Omental fat pad (tissue), 4 donors: ENCODE measurements around the gene ANTXRL. TPM values are rescaled to one million over a fixed set of nuclear protein-coding genes. Genes with fewer than 3 reads are reported as not detected.
"Not testable (repeated sequence)": the region's sequence is repeated elsewhere in the genome, so short reads cannot be mapped to it uniquely, and the experiment has no call there.

Experiments
- ATAC-seq: fragments of 150-250 bp; one replicate; pipeline ENCODE4 v1.9.1; 2016; ENCODE audit warnings: mild to moderate bottlenecking, moderate library complexity; ENCODE audit not compliant: low FRiP score
- DNase-seq: peaks from one replicate; pipeline ENCODE4 v3.0.0-alpha.2; 2019; ENCODE audit warnings: low spot score
- total RNA-seq, 4 donors: library from RNA; depleted of rRNA; stranded (reverse); fragments of >200 nt; gene quantifications; one replicate each; pipeline ENCODE4 v1.1.0, GENCODE V29; 2016
- TF ChIP-seq, protein P1 (sequence below), 3 donors: fragments of 450-650 bp; IDR thresholded peaks; one replicate each; pipeline ENCODE4 v1.5.1; 2016 to 2017; ENCODE audit warnings: antibody characterized with exemption in 3 of 3, mild to moderate bottlenecking in 3 of 3, moderate library complexity in 2 of 3

ANTXRL gene
- total RNA-seq, 4 donors from 2014 or later = not detected

DNA sequence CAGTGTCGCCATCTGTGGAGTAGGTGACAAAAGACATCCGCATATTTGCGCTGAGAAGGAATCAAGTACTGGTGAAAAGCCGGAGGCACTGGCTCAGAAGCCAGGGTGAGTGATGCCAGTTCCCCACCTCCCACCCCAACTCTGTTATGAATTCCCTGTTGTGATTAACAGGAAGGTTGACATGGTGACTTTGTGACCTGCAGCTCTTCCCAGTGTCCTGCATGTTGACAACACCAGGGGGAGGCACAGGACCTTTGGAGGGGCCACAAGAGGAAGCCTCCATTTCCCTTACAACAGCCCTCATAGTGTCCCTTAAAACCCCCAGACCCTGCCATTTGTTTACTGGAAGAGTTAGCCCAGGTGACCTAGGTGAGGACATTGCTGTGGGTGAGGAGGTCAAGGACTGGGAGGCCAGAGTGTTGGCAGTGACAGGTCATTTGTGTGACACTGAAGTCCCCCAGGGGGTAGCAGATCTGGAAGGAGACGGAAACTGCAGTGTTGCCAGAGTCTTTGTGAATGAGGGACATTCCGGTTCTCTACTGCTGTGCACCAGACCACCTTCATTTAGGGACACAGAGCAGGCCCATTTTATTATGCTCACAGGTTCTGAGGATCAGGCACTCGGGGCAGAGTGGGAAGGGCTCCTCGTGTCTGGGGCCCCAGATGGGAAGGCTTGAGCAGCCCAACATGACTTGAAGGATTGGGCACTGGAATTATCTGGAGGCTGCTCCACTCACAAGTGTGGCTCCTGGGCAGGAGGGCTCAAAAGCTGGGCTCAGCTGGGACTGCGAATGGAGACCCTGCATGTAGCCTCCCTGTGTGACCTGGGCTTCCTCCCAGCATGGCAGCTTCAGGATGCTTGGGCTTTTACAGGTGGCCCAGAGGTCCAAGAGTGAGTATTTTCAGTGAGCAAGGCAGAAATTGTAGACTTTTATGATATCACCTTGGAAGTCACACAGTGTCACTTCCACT, 13.0 kb upstream of the ANTXRL start:
- TF ChIP-seq, protein P1, sequence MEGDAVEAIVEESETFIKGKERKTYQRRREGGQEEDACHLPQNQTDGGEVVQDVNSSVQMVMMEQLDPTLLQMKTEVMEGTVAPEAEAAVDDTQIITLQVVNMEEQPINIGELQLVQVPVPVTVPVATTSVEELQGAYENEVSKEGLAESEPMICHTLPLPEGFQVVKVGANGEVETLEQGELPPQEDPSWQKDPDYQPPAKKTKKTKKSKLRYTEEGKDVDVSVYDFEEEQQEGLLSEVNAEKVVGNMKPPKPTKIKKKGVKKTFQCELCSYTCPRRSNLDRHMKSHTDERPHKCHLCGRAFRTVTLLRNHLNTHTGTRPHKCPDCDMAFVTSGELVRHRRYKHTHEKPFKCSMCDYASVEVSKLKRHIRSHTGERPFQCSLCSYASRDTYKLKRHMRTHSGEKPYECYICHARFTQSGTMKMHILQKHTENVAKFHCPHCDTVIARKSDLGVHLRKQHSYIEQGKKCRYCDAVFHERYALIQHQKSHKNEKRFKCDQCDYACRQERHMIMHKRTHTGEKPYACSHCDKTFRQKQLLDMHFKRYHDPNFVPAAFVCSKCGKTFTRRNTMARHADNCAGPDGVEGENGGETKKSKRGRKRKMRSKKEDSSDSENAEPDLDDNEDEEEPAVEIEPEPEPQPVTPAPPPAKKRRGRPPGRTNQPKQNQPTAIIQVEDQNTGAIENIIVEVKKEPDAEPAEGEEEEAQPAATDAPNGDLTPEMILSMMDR (IDR thresholded peaks at IDR 0.05) = no peak
- DNase-seq = no peak

GRCh38 chr10:46277840-46278239, 9.0 kb upstream of the ANTXRL start:
- ATAC-seq (no peak), DNase-seq (no peak)
- TF ChIP-seq, protein P1 (IDR thresholded peaks at IDR 0.05) = no peak

More for the DNA sequence above, 13.0 kb upstream of the ANTXRL start:
- ATAC-seq = no peak

GRCh38 chr10:46282421-46282831, 4.4 kb upstream of the ANTXRL start:
- ATAC-seq, DNase-seq: not testable (repeated sequence)

DNA sequence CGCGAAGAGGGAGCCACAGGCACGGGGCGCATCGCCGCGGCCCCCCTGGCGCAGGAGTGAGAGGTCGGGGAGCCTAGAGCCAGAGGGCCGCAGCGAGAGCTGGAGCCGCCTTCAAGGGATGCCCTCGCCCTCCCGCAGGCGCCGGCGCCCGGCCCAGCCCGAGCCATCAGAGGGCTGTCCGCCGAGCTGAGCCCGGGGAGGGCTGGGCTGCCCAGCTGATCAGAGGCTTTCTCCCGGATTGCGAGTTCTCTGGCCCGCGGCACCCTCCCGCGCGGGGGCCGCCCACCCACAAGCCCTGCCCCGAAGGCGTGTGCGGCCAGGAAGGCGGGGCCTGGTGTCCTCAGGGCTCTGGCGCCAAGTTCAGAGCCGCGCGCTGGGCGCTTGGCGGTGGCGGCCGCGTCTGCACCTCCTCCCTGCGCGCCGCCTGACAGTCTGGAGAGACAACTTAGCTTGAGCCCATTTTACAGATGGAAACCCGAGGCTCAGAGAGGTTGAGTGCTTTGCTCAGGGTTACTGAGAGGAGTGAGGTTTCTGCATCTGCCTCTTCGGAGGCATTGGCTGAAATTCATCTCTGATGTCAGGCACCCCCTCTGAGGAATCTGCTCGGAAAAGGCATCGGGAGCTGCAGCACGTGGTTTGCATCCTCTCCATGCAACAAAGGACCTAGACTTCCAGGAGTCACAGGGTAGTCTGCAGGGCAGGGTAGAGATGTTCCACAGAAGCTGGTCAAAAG, 3.8 kb upstream of the ANTXRL start:
- DNase-seq (no peak), ATAC-seq (peak; percentile 94)
- TF ChIP-seq, protein P1 (IDR thresholded peaks at IDR 0.05) = no peak

DNA sequence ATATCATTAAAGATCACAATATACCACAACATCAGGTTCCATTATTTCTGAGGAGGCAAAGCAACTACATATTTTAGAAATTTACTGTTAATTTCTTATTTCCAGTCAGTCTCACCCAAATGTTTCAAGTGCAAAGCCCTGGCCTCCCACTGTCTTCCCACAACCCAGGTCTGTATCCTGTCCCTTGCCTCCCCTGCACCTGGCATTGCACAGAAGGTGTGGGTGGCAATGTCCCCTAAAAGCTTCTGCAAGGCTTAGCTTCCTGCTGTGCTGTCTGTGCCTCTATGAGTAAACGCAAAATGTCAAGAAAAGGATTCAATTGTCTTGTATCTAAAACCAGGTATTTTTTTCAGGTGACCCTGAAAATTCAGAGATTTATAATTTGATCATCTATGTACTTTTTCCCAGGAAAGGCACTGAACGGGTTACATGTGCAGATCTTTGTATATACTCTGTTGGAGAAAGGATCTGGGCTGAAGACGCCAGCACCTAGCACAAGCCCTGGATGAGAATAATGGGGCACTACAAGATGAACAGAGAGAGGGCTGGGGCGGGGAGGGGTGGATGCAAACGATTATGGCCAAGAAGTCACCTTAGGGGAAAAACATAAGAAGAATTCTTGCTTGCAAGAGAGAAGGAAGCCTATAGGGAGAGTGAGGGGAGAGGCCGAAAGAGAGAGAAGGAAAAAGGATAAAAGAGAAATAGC, 3.1 kb upstream of the ANTXRL start:
- DNase-seq = no peak
- no peak for ATAC-seq
- TF ChIP-seq, protein P1 (IDR thresholded peaks at IDR 0.05) = no peak

DNA sequence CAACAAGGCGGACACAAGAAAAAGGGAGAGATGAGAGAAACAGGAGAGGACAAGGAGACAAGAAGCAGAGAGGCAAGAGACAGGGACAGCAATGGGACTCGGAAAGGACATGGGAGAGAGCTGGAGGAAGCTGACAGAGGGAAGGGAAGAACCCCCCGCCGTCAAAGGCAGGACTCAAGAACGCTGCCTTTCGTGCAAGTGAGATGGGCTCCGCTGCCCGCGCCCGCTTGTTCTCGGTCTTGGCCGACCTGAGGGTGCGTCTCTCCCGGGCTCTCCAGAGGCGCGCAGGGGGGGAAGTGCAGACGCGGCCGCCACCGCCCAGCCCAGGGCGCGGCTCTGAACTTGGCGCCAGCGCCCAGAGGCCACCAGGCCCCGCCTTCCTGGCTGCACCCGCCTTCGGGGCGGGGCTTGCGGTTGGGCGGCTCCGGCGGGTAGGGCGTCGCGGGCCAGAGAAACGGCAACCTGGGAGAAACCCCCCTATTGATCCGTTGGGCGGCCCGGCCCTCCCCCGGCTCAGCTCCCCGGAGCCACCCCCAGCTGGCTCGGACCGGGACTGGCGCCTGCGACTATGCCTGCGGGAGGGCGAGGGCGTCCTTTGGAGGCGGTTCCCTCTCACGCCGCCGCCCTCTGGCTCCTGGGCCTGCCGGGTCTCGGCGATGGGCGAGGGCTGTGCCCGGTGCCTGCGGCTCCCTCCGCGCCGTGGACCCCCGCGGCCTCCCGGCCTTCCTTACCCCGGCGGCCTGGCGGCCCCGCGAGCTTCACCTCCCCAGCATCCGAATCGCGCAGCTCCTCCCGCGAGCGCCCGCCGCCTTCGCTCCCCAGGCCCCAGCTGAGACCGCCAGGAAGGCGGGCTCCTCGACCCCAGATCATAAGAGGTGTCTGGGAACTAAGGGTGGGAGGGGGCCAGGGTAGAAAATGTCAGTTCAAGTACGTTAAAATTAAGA, 2.2 kb upstream of the ANTXRL start:
- peak; percentile 55 for DNase-seq
- ATAC-seq = peak; percentile 86
- TF ChIP-seq, protein P1 (IDR thresholded peaks at IDR 0.05) = no peak
